Measurements from ENCODE around the gene PRKCA.
A peak's percentile ranks its signal among the peaks of the same experiment; 100 is the strongest.

Gene PRKCA

GRCh38 chr17:66555605-66556004 lies 253.2 kb downstream of the PRKCA start:
- DNase-seq (ENCODE audit: insufficient read length, low spot score) = no peak
- no peak for FAIRE-seq

DNA sequence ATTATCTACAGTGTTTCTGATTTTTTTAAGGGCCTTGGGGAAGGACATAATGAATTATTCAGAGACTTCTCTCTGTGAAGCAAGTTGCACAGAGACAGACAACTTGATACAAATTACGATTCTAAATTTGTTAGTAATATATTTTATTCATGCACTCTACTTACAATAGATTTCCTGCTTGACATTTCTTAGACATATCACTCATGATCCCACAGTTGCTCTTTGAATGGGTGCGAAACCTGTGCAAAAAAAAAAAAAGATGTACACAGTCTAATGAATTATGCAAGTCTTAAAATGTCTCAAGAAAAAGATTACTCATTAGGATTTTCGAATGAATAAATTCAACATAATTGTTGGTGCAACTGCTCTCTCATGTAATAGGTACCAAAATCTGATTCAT lies 254.8 kb downstream of the PRKCA start:
- FAIRE-seq (no peak), DNase-seq (ENCODE audit: insufficient read length, low spot score) (no peak)

GRCh38 chr17:66557886-66558285 lies 255.5 kb downstream of the PRKCA start:
- no peak for FAIRE-seq

GRCh38 chr17:66560691-66561090 lies 258.3 kb downstream of the PRKCA start:
- DNase-seq (ENCODE audit: insufficient read length, low spot score) = no peak
- no peak for FAIRE-seq

More at GRCh38 chr17:66557886-66558285, 255.5 kb downstream of the PRKCA start:
- no peak for DNase-seq (ENCODE audit: insufficient read length, low spot score)

- DNase-seq (ENCODE audit: insufficient read length, low spot score) = no peak
- FAIRE-seq = no peak
These were observed 259.7 kb downstream of the PRKCA start for GRCh38 chr17:66562119-66562518.

GRCh38 chr17:66564992-66565465 lies 262.6 kb downstream of the PRKCA start:
- FAIRE-seq (no peak), DNase-seq (ENCODE audit: insufficient read length, low spot score) (no peak)

GRCh38 chr17:66567234-66568170 lies 265.1 kb downstream of the PRKCA start:
- no peak for FAIRE-seq
- DNase-seq (ENCODE audit: insufficient read length, low spot score) = peak; percentile 62

DNA sequence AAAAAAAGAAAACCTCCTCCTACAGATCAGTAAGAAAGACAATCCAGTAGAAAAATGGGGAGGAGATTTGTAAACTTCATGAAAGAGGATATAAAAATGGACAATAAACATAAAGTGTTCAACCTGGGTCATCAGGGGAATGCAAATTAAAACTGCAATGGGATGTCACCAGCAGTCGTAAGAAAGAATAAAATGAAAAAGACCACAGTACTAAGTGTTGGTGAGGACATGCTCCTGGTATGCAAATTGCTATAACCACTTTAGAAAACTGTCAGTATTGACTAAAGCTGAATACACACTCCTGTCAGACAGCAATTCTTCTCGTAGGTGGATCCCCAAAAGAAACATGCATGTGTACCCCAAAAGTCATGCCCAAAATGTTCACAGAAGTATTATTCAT lies 267.2 kb downstream of the PRKCA start:
- no peak for FAIRE-seq
- DNase-seq (ENCODE audit: insufficient read length, low spot score) = no peak

DNA sequence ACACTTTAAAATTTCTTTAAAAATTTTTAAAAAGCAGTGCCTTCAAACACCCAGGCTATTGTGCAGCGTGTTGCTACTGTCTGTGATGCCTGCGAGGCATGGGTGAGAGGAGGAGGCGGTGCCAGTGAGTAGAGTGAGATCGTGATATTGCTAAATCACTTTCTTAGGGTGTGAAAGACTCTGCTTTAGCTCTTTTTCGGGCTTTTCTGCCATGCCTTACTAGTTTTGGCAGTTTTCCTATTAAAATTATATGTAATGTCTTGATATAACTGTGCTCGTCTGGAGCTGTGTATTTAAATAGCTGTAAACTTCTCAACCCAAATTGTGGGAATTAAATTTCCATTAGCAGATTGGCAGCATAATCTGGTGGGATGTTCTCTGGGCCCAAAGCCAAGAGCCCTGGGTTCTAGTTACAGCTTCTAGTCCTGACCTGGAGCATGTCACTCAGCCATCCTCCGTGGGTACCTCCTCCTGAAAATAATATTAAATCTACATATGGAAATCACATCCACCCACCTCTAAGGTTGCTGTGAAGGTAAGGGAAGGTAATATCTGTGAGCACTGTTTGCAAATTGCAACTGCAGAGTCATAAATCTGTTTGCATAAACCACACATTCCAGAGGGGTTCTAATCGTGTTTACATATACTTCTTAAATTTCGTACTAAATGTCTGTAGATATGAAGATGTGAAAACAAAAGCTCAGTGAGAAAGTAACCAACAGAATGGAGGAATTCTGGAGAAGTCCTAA lies 268.2 kb downstream of the PRKCA start:
- FAIRE-seq (no peak), DNase-seq (ENCODE audit: insufficient read length, low spot score) (no peak)

DNA sequence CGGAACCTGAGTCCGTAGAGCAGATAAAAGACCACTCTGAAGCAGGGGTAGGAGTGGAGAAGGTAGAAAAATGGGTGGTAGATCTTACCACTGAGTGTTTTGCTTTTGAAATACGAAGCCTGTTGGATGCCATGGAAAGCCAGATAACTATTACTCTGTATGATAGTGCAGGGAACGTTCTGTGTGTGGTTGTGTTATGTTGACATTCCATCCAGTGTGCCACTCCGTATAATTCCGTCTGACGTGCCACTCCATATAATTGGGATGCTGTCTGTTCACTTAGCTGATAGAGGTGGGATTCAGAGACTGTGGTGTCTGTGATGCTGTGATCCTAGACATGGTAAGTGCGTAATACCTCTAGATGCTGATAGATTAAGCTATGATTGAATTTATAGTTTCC lies 269.3 kb downstream of the PRKCA start:
- no peak for FAIRE-seq
- no peak for DNase-seq (ENCODE audit: insufficient read length, low spot score)

GRCh38 chr17:66573078-66573477 lies 270.7 kb downstream of the PRKCA start:
- FAIRE-seq (no peak), DNase-seq (ENCODE audit: insufficient read length, low spot score) (no peak)

DNA sequence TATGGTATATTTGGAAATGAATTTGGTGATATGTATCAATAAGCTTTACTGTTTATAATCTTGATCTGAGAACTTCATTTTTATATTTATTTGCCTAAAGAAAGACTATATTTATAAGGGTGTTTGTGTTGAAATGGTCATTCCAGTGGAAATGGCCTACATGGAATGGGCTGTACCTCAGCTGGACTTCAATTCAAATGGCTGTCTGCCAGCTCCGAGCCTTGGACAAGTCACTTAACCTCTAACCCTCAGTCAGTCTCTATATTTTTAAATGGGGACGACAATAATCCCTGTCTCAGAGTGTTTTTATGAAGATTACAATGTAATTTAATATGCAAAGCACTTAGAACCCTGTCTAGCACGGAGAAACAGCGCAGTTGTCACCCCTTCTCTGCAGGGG lies 271.7 kb downstream of the PRKCA start:
- DNase-seq (ENCODE audit: insufficient read length, low spot score) (no peak), FAIRE-seq (no peak)

DNA sequence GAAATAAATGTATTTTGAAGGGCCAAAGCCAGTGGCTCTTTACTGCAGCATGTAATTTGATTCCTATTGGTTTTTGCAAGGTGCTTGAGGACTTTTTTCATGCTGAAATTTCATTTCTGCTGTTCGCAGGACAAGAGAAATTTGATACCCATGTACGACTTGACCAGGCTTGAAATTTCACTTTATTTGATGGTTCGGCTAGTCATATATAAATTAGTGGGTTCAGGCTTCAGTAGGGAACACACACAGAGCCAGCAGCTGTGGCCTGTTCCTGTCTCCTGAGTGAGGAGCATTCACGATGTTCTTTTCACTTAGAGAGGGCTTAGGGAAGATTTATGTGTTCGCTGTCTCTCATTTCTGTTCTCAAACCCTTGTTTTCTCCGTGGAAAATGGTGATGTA lies 274.1 kb downstream of the PRKCA start:
- no peak for DNase-seq (ENCODE audit: insufficient read length, low spot score)
- FAIRE-seq = no peak

GRCh38 chr17:66577041-66577440 lies 274.6 kb downstream of the PRKCA start:
- FAIRE-seq (no peak), DNase-seq (ENCODE audit: insufficient read length, low spot score) (no peak)

DNA sequence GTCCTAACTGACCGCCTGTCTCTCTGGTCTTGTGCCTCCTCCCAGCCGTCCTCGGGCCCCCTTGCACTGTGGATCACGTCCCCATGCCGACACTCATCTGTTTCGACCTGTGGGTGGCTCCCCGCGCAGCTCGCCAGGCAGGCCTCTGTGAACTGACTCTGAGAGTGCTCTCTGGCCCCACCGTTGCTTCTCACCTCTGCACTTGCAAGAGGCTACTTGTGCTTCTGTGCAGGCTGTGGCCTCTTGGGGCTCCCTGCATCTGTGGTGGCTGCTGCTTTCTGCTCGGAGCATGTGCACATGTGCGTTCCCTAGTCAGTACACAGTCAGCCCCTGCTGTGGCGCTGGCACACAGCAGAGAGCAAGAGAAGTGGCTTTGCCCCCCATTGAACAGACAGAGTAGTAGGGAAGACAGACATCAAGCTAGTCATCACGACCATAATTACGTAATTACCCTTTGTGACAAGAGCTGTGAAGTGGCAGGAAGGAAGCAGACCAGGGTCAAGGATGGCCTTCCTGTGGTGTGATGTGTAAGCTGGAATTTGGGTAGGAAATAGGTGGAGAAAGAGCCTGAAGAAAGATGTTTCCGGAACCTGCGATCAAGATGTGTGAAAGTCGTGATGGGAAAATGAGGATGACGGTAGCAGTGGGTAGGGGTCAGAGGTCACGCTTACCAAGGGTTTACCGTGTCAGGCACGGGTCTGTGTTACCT lies 276.5 kb downstream of the PRKCA start:
- DNase-seq (ENCODE audit: insufficient read length, low spot score) (no peak), FAIRE-seq (no peak)

- FAIRE-seq = no peak
These were observed 277.1 kb downstream of the PRKCA start for GRCh38 chr17:66579556-66579955.

DNA sequence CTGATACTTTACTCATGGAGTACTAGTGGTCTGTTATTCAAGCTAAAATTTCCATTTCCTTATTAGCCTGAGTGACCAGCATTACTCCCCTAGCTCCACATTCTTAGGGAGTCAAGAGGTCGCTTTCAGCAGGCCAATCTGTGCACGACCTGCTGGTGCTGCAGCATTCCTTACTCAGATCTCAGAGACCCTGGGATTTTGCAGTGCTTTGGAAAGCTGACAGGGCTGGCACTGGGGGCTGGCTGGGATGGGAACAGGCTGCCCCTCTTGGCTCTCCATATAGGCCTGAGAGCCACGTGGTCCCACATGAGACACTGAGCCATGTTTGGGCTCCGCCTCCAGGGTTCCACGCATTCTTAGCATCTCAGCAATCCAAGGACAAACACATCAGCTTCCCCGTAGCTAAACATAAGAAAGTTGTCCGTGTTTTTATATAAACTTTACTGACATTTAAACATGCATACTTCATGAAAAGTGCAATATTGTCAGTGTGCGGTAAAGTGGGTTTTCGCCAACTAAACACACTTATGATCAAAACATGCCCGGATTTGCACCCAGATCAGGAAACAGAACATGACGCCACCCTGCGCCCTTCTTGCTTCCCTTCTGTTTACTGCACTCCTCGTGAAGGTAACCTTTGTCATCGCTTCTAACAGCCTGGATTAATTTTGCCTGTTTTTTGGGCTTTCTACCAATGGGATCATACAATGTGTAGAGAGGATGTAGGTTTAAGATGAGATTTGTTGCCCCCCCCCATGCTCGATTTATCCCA lies 278.0 kb downstream of the PRKCA start:
- no peak for FAIRE-seq
- no peak for DNase-seq (ENCODE audit: insufficient read length, low spot score)

More at GRCh38 chr17:66579556-66579955, 277.1 kb downstream of the PRKCA start:
- no peak for DNase-seq (ENCODE audit: insufficient read length, low spot score)

DNA sequence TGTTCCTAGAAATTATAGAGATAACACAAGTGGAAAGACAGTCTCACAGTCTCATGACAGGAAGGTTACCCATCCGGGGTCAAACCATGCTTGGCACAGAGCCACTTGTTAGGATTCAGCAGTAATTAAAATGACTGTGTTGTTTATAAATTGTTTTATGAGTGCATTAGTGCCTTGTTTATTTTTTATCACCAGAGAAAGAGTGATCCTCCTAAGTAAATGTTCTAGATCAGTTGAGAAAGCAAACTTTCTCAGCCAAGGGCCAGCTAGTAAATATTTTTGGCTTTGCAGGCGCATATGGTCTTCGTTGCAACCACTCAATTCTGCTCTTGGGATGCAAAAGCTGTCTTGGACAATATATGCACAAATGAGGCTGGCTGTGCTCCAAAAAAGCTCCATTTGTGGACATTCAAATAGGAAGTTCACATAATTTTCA lies 278.6 kb downstream of the PRKCA start:
- DNase-seq (ENCODE audit: insufficient read length, low spot score) (no peak), FAIRE-seq (no peak)

GRCh38 chr17:66582373-66583111 lies 280.1 kb downstream of the PRKCA start:
- no peak for FAIRE-seq
- DNase-seq (ENCODE audit: insufficient read length, low spot score) = no peak
